Prostate gland (tissue), 2 donors: Measurements from ENCODE around the gene NME8. TPM values are rescaled to one million over a fixed set of nuclear protein-coding genes. Genes with fewer than 3 reads are reported as not detected.

Source experiments
- DNase-seq: peaks from one replicate; pipeline ENCODE4 v3.0.0-alpha.2; 2019; ENCODE audit warnings: low spot score
- H3K27ac ChIP-seq, 2 donors: fragments of 200-600 bp; sonication (generic); 2 replicates each; pipeline ENCODE4 v1.5.1; 2017 to 2019
- H3K27me3 ChIP-seq: fragments of 200-600 bp; sonication (generic); replicated peaks from 2 replicates; pipeline ENCODE4 v1.5.1; 2019; ENCODE audit not compliant: insufficient read depth
- H3K36me3 ChIP-seq, 2 donors: fragments of 200-600 bp; sonication (generic); 1 replicate in 1 of 2; 2 replicates in 1 of 2; pipeline versions ENCODE4 v1.5.1 to v1.8.1; 2017 to 2019
- H3K4me1 ChIP-seq: fragments of 200-600 bp; sonication (generic); replicated peaks from 2 replicates; pipeline ENCODE4 v1.5.1; 2019
- H3K4me3 ChIP-seq, 2 donors: fragments of 200-600 bp; sonication (generic); 2 replicates each; pipeline ENCODE4 v1.5.1; 2017 to 2019
- H3K9me3 ChIP-seq: fragments of 200-600 bp; sonication (generic); 2 replicates; pipeline ENCODE4 v1.5.1; 2017
- POLR2A ChIP-seq: fragments of 450-650 bp; IDR thresholded peaks from one replicate; pipeline ENCODE4 v1.6.1; 2016; ENCODE audit warnings: antibody characterized with exemption, mild to moderate bottlenecking
- POLR2AphosphoS5 ChIP-seq: sonication (generic); formaldehyde crosslinking; IDR thresholded peaks from one replicate; pipeline ENCODE4 v1.6.1; 2017; ENCODE audit warnings: antibody characterized with exemption
- WGBS: methylation state at CpG from one replicate; pipeline ENCODE4 v1.1.5; 2018; 5-methylcytosine and 5-hydroxymethylcytosine counted together
- intact Hi-C: fragments of 100-400 bp; cut with DNase I; formaldehyde crosslinking; loops from one replicate; pipeline ENCODE4 v1.14.2; 2022
- total RNA-seq, 2 donors: library from RNA; depleted of rRNA; stranded (reverse); fragments of >200 nt; gene quantifications; one replicate each; pipeline ENCODE4 v1.1.0, GENCODE V29; 2016
- TF ChIP-seq, protein P1 (sequence below), 4 experiments: fragments of 200-600 bp in 2 of 4; fragments of 450-650 bp in 2 of 4; sonication (generic) in 2 of 4; IDR thresholded peaks; 1 replicate in 3 of 4; 2 replicates in 1 of 4; pipeline ENCODE4 v1.5.1; 2016 to 2019; ENCODE audit warnings: antibody characterized with exemption in 4 of 4, mild to moderate bottlenecking in 2 of 4, moderate library complexity in 2 of 4

NME8 gene
- total RNA-seq, 2 donors from 2014 or later: 0.91 TPM; not detected in 1

DNA sequence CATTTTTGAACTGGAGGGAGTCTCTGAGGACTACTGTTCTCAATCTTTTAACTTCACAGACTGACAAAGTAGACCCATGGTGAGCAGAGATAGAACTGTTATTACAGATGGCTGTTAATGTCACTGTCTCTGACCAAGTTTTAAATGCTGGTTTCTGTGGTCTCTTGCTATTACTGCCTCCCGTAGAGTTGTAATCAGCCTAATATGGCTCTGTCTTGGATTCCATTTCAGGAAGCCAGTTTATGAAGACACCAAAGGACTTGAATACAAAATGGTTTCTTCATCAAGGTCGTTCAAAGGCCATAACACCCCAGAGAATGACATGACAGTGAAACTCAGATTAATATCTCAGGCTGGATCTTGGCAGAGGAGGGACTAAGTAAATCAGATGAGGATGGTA, 64.4 kb downstream of the NME8 start:
- Histone ChIP-seq H3K4me3 (no peak overlapping the region), H3K4me1 (peaks cover 4% of the 10 kb centered on the region), H3K9me3 (no peaks in the 10 kb centered on the region), H3K36me3 (no peaks in the 10 kb centered on the region), H3K27me3 (no peaks in the 10 kb centered on the region), H3K27ac (no peak overlapping the region)
- 44% methylated on average over 2 of the region's 2 CpGs for WGBS
- no peak for DNase-seq
- intact Hi-C loops: no loop called here
- TF ChIP-seq, protein P1, sequence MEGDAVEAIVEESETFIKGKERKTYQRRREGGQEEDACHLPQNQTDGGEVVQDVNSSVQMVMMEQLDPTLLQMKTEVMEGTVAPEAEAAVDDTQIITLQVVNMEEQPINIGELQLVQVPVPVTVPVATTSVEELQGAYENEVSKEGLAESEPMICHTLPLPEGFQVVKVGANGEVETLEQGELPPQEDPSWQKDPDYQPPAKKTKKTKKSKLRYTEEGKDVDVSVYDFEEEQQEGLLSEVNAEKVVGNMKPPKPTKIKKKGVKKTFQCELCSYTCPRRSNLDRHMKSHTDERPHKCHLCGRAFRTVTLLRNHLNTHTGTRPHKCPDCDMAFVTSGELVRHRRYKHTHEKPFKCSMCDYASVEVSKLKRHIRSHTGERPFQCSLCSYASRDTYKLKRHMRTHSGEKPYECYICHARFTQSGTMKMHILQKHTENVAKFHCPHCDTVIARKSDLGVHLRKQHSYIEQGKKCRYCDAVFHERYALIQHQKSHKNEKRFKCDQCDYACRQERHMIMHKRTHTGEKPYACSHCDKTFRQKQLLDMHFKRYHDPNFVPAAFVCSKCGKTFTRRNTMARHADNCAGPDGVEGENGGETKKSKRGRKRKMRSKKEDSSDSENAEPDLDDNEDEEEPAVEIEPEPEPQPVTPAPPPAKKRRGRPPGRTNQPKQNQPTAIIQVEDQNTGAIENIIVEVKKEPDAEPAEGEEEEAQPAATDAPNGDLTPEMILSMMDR (IDR thresholded peaks at IDR 0.05): no peak
- TF ChIP-seq POLR2AphosphoS5 (no peak), POLR2A (no peak)

DNA sequence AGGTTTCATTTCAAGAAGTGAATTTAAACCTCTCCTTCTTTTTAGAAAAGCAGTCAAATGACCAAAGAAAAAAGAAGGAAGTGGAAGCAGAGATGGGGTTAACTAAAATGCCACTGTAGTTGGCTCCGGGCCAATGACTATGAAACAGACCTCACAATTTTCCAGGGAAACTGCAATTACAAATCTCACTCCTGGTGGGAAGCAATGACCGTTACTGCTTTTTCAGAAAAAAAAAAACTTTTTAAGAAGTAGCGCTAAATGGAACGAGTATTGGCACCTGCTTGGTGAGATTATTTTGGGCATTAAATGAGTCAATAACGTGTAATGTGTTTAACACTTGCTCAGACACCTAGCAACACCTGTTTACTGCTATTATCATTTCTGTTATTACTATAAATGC, 67.0 kb downstream of the NME8 start:
- TF ChIP-seq, protein P1 (IDR thresholded peaks at IDR 0.05): no peak
- no peak for TF ChIP-seq POLR2AphosphoS5
- no peak for TF ChIP-seq POLR2A
- Histone ChIP-seq H3K9me3 (no peaks in the 10 kb centered on the region), H3K4me1 (peaks cover 4% of the 10 kb centered on the region), H3K36me3 (no peaks in the 10 kb centered on the region), H3K27me3 (no peaks in the 10 kb centered on the region), H3K4me3 (no peak overlapping the region), H3K27ac (no peak overlapping the region)
- intact Hi-C loops: loop anchor here (5.0 kb wide), 2 partner anchors 87 to 192 kb away; no protein-coding TSS in a partner anchor
- 24% methylated on average over 5 of the region's 5 CpGs for WGBS
- DNase-seq: no peak

DNA sequence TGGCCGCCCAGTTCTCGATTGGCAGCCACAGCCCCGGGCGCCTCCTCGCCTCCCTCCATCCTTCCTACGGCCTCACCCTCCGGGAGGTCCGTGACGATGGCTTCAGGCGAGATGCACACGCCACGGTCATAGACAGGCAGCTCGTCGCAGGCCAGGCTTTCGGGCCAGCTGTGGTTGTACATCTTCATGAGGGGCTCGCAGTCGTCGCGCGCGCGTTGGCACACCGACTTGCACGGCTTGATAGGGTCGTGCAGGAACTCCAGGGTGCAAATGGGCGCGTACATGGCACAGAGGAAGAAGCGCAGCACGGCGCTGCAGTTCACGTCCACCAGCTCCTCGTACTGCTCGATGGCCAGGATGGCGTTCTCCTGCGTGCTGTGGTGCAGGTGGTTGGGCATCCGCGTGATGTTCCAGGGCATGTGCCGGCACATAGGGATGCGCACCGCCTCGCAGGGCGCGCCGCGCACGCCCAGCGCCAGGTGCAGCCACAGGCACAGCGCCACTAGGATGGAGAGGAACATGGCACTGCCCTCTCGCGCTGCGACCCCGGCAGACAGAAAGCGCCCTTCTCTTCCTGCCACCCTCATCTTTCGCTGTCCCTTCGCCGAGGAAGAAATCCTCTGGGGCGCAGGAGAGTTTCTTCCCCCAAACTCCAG, 67.7 kb downstream of the NME8 start:
- DNase-seq: no peak
- WGBS: 7% methylated on average over 51 of the region's 57 CpGs
- intact Hi-C loops: loop anchor here (5.0 kb wide), 2 partner anchors 86 to 191 kb away; no protein-coding TSS in a partner anchor

DNA sequence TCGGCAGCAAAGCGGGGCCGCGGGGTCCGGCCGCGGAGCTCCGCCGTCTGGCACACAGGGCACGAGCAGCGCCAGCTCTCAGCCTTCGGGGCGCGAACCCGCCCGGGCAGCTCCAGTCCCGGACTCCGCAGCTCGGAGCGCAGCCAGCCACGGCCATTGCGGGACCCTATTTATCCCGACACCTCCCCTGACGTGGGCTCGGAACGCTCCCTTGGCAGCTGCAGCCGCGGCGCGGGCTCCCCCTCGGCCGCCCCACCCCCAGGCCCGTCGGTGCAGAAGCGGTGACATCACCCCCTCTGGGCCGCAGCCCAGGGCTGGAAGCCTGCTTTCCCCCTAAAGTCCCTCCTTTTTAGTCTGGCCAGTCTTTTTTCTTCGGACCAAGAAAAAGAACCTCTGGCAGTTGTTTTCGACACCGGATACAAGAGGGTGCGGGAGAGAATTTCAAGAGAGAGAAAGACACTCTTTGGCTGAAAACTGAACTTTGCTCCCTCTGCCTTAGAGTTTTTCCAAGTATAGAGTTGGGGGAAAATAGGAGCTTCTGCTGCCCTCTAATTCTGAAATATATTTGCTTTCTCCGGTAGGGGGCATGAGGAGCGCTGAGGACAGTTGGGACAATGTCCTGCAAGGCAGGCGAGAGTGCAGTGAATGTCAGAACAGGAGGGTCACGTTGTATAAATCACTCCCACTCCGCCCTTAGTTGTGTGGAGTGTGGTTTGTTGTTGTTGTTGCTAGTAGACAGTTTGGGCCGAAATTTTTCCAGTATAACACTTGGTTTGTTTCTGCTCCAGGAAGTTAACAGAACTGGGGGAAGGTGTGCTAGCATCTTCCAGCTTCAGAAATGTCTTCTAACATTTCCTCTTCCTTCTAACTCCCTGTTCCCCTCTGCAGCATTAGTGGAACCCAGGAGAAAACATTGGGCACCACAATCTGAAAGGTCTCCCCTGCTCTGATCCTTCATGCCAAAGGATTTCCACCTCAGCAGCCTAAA, 68.6 kb downstream of the NME8 start, which contains the start of gene SFRP4:
SFRP4 (minus strand) TSS at position 145 of the 988 bp plus-strand sequence. CDS start 280 bp downstream, outside the sequence.
- no peak for DNase-seq
- peak within 1 kb of the TSS; percentile 39 to 62 for H3K27ac ChIP-seq
- TF ChIP-seq, protein P1 (IDR thresholded peaks at IDR 0.05): peak; percentile 12 to 68 (median 60)
- TF ChIP-seq POLR2AphosphoS5: no peak
- intact Hi-C loops: loop anchor here (5.0 kb wide), 2 partner anchors 85 to 190 kb away; no protein-coding TSS in a partner anchor
- H3K27me3 ChIP-seq: no peaks in the 10 kb centered on the region
- H3K9me3 ChIP-seq: no peaks in the 10 kb centered on the region
- peaks cover 4% of the 10 kb centered on the region for H3K4me1 ChIP-seq
- 2% methylated on average over 45 of the region's 46 CpGs for WGBS
- peak within 1 kb of the TSS; percentile 36 to 42 for H3K4me3 ChIP-seq
- no peaks in the 10 kb centered on the region for H3K36me3 ChIP-seq

More for the DNA sequence above, 67.7 kb downstream of the NME8 start:
- peak overlapping the region; percentile 36 to 42 for H3K4me3 ChIP-seq
- no peaks in the 10 kb centered on the region for H3K36me3 ChIP-seq
- H3K9me3 ChIP-seq: no peaks in the 10 kb centered on the region
- H3K27me3 ChIP-seq: no peaks in the 10 kb centered on the region
- H3K4me1 ChIP-seq: peaks cover 4% of the 10 kb centered on the region
- peak overlapping the region; percentile 39 to 62 for H3K27ac ChIP-seq
- TF ChIP-seq POLR2A: no peak
- no peak for TF ChIP-seq POLR2AphosphoS5
- TF ChIP-seq, protein P1 (IDR thresholded peaks at IDR 0.05): no peak
